Bronchial epithelial cell (primary cell): ENCODE data around the gene IQCN. TPM values are rescaled to one million over a fixed set of nuclear protein-coding genes. Genes with fewer than 3 reads are reported as not detected.

ENCODE experiments used
- DNase-seq: peaks from one replicate; pipeline ENCODE4 v3.0.0-alpha.2; 2010; ENCODE audit warnings: low read depth
- FAIRE-seq: peaks from 2 replicates; lab custom pipeline; 2011; peaks lifted over from hg19 to GRCh38; lab: Jason Lieb, UNC
- H3K27me3 ChIP-seq: 2 replicates; pipeline ENCODE4 v1.5.1; 2011; ENCODE audit warnings: low read length; ENCODE audit not compliant: control insufficient read depth, insufficient read depth
- H3K36me3 ChIP-seq: 2 replicates; pipeline ENCODE4 v1.5.1; 2011; ENCODE audit warnings: low read length; ENCODE audit not compliant: control insufficient read depth, insufficient read depth
- H3K4me3 ChIP-seq: 2 replicates; pipeline ENCODE4 v1.5.1; 2011; ENCODE audit warnings: mild to moderate bottlenecking, low read depth, low read length, control low read depth
- total RNA-seq: library from RNA; depleted of rRNA; stranded (reverse); fragments of >200 nt; gene quantifications from 2 replicates; pipeline ENCODE4 v1.2.1, GENCODE V29; 2014
- TF ChIP-seq, protein P1 (sequence below): IDR thresholded peaks from 2 replicates; pipeline ENCODE4 v1.5.1; 2011; ENCODE audit warnings: mild to moderate bottlenecking, moderate library complexity, low read length, control low read depth, inconsistent platforms; ENCODE audit not compliant: insufficient read depth, severe bottlenecking

The IQCN gene
- total RNA-seq, 1 donor from 2014 or later, result not detected

DNA sequence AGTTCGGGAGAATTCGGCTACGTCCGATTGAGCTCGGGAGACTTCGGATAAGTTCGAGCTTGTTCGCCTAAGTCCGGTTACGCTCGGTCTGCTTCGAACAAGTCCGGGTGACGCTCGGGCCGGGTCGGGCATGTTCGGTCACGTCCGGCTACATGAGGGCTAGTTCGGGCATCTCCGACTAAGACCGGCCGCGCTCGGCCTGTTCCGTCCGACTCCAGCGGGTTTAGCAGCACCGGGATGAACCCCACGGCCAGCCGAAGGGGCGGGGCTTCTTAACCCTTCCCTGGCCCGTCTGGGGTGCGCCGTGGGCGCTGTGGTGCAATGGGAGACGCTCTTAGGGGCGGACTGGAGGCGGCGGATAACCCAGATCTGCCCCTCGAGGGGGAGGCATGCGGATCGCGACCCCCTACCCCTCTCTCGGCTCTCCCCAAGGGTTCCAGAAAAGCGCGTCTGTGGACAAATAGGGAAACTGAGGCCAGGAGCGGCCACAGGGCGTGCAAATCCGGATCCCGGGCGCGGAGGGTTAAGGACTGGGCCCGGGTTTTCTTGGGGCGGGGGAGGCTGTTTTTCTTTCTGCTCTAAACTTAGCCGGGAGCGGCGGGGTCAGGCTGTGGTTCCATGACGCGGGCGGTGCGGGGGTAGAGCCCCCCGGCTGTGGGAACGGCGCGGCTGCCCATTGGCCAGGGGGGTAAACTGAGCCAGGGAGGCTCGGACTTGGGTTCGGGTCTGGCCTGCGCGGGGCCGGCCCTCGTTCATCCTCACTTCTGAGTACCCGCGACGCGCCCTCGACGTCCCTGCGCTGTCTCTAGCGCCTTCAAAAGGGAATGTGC, 49.5 kb downstream of the IQCN start:
- FAIRE-seq (peak; percentile 97), DNase-seq (peak; percentile 94)
- Histone ChIP-seq H3K4me3 (peak overlapping the region; percentile 37), H3K36me3 (no peaks in the 10 kb centered on the region), H3K27me3 (peaks cover 11% of the 10 kb centered on the region)
- TF ChIP-seq, protein P1, sequence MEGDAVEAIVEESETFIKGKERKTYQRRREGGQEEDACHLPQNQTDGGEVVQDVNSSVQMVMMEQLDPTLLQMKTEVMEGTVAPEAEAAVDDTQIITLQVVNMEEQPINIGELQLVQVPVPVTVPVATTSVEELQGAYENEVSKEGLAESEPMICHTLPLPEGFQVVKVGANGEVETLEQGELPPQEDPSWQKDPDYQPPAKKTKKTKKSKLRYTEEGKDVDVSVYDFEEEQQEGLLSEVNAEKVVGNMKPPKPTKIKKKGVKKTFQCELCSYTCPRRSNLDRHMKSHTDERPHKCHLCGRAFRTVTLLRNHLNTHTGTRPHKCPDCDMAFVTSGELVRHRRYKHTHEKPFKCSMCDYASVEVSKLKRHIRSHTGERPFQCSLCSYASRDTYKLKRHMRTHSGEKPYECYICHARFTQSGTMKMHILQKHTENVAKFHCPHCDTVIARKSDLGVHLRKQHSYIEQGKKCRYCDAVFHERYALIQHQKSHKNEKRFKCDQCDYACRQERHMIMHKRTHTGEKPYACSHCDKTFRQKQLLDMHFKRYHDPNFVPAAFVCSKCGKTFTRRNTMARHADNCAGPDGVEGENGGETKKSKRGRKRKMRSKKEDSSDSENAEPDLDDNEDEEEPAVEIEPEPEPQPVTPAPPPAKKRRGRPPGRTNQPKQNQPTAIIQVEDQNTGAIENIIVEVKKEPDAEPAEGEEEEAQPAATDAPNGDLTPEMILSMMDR, result no peak

- FAIRE-seq (no peak), DNase-seq (no peak)
- H3K36me3 ChIP-seq, result no peaks in the 10 kb centered on the region
- H3K4me3 ChIP-seq, result peak overlapping the region; percentile 37
- H3K27me3 ChIP-seq, result peaks cover 11% of the 10 kb centered on the region
- TF ChIP-seq, protein P1, result no peak
Measured at GRCh38 chr19:18223860-18224524, 50.3 kb downstream of the IQCN start.

- TF ChIP-seq, protein P1, result no peak
- H3K27me3 ChIP-seq, result peaks cover 12% of the 10 kb centered on the region
- H3K4me3 ChIP-seq, result no peak overlapping the region
- FAIRE-seq (no peak), DNase-seq (no peak)
- H3K36me3 ChIP-seq, result no peaks in the 10 kb centered on the region
Measured at GRCh38 chr19:18221815-18222725, 52.2 kb downstream of the IQCN start.

- no peak overlapping the region for H3K4me3 ChIP-seq
Measured at GRCh38 chr19:18220632-18221275, 53.5 kb downstream of the IQCN start.

More at GRCh38 chr19:18220632-18221275, 53.5 kb downstream of the IQCN start:
- DNase-seq (no peak), FAIRE-seq (no peak)
- Histone ChIP-seq H3K27me3 (peaks cover 11% of the 10 kb centered on the region), H3K36me3 (no peaks in the 10 kb centered on the region)
- TF ChIP-seq, protein P1, result no peak
